ENCODE measurements around the gene NOTUM. TPM values are rescaled to one million over a fixed set of nuclear protein-coding genes. Genes with fewer than 3 reads are reported as not detected.

Gene NOTUM
- total RNA-seq, 1 donor from 2014 or later = not detected

DNA sequence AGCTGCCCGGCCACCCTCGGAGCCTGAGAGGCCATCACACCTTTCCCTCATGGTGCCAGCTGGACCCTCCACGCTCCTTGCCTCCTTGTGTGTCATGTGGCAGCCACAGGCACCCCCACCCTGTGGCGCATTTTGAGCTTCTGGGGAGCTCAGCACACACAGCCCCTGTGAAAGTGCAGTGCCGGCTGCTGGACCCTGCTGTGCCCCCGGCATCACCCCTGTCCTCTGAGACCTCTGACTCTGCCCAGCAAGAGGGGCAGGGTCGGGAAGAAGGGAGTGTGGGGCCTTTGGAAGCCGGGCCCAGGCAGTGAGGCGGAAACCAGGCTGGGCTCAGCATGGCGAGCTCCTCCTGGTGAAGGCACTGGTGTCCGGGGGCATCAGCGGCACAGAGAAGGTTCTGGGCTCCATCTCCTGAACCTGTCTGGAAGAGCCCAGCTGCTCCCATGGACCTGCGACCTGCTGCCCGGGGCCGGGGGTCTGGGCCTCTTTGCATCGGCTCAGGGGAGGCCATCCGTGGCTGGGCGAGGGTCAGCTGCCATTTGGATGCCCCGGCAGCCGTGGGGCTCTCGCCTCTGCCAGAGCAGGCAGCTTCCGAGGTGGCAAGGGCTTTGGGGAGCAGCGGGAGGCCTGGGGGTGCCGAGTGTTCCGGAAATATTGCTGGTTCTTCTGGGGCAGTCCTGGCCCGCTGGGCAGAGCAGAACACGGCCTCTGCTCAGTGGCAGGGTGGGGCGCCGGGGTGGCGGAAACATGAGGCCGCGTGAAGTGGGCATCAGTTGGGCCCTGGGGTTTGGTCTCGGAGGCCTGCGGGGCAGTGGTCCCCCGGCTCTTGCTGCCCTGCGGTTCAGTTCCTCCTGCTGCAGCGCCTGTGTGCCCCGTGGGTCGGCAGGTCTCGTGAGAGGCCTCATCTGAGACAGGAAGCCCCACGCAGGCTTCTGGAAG, 43.8 kb upstream of the NOTUM start:
- no peaks in the 10 kb centered on the region for H3K27me3 ChIP-seq
- TF ChIP-seq POLR2A (IDR thresholded peaks at IDR 0.05) (no peak), POLR2AphosphoS5 (IDR thresholded peaks at IDR 0.05; ENCODE audit: insufficient read depth in 1 of 2, low read depth in 1 of 2) (no peak)
- TF ChIP-seq, protein P1, sequence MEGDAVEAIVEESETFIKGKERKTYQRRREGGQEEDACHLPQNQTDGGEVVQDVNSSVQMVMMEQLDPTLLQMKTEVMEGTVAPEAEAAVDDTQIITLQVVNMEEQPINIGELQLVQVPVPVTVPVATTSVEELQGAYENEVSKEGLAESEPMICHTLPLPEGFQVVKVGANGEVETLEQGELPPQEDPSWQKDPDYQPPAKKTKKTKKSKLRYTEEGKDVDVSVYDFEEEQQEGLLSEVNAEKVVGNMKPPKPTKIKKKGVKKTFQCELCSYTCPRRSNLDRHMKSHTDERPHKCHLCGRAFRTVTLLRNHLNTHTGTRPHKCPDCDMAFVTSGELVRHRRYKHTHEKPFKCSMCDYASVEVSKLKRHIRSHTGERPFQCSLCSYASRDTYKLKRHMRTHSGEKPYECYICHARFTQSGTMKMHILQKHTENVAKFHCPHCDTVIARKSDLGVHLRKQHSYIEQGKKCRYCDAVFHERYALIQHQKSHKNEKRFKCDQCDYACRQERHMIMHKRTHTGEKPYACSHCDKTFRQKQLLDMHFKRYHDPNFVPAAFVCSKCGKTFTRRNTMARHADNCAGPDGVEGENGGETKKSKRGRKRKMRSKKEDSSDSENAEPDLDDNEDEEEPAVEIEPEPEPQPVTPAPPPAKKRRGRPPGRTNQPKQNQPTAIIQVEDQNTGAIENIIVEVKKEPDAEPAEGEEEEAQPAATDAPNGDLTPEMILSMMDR (IDR thresholded peaks at IDR 0.05) = no peak
- H3K4me1 ChIP-seq = peaks cover 50% of the 10 kb centered on the region
- no peak overlapping the region for H3K4me3 ChIP-seq
- intact Hi-C loops (cut with DNase I) = no loop called here
- DNase-seq (ENCODE audit: extremely low spot score in 2 of 2) = no peak
- H3K9me3 ChIP-seq = no peaks in the 10 kb centered on the region
- H3K36me3 ChIP-seq = no peaks in the 10 kb centered on the region
- peak overlapping the region; percentile 74 for H3K27ac ChIP-seq

DNA sequence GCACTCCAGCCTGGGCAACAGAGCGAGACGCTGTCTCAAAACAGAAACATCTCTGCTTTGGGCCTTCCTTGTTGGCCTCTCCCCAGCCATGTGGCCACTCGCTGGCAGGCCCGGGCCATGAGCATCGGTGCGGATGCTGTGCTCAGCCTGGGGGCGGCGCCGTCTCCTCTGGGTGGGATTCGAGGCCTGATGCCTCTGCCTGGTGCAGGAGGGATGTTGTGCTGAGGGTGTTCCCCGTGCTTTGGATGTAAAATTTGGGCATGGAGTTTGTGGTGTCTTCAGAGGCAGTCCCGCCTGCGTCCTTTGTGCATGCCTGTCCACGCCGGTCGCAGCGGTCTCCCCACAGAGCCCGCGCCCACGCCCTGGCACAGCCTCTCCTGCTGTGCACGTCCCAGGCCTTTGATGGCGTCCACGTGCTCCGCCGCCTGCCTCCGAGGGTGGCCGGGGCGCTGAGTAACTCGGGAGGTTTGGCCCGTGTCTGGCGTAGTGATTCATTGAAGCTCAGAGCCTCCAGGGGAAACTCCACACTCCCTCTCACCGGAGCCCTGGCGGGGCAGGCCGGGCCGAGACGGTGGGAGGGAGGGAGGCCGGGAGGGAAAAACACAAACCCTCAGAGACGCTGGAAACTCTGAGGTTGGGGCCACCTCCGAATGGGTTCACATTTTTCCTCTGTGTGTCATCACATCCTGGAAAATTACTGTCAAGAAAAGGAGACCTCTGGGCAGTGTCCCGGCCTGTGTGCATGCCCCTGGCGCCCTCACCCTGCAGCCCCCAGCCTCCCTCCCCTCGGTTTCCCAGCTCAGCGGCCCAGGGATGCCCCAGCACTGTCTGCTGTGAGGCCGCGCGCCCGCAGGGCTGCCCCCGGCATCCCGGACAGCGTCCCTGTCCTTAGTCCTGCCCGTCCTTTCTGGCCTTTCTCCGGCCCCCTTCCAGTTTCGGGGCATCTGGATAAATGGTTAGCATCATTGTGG, 42.7 kb upstream of the NOTUM start:
- Histone ChIP-seq H3K9me3 (no peaks in the 10 kb centered on the region), H3K4me3 (peak overlapping the region in 1 of 2 donors; percentile 19), H3K36me3 (no peaks in the 10 kb centered on the region), H3K27ac (peak overlapping the region; percentile 74), H3K27me3 (no peaks in the 10 kb centered on the region), H3K4me1 (peaks cover 50% of the 10 kb centered on the region)
- no peak for DNase-seq (ENCODE audit: extremely low spot score in 2 of 2)
- TF ChIP-seq, protein P1 (IDR thresholded peaks at IDR 0.05) = no peak
- TF ChIP-seq POLR2AphosphoS5 (IDR thresholded peaks at IDR 0.05; ENCODE audit: insufficient read depth in 1 of 2, low read depth in 1 of 2) = peak; percentile 83 to 84
- intact Hi-C loops (cut with DNase I) = no loop called here

- DNase-seq (ENCODE audit: extremely low spot score in 2 of 2) = no peak
- peaks cover 42% of the 10 kb centered on the region for H3K4me1 ChIP-seq
- H3K27me3 ChIP-seq = no peaks in the 10 kb centered on the region
- H3K9me3 ChIP-seq = no peaks in the 10 kb centered on the region
- no peak overlapping the region for H3K27ac ChIP-seq
- intact Hi-C loops (cut with DNase I) = no loop called here
- H3K36me3 ChIP-seq = no peaks in the 10 kb centered on the region
- TF ChIP-seq POLR2A (IDR thresholded peaks at IDR 0.05) (no peak), POLR2AphosphoS5 (IDR thresholded peaks at IDR 0.05; ENCODE audit: insufficient read depth in 1 of 2, low read depth in 1 of 2) (no peak)
- TF ChIP-seq, protein P1 (IDR thresholded peaks at IDR 0.05) = no peak
- H3K4me3 ChIP-seq = no peak overlapping the region
Measured at GRCh38 chr17:82001571-82002056, 40.6 kb upstream of the NOTUM start.

DNA sequence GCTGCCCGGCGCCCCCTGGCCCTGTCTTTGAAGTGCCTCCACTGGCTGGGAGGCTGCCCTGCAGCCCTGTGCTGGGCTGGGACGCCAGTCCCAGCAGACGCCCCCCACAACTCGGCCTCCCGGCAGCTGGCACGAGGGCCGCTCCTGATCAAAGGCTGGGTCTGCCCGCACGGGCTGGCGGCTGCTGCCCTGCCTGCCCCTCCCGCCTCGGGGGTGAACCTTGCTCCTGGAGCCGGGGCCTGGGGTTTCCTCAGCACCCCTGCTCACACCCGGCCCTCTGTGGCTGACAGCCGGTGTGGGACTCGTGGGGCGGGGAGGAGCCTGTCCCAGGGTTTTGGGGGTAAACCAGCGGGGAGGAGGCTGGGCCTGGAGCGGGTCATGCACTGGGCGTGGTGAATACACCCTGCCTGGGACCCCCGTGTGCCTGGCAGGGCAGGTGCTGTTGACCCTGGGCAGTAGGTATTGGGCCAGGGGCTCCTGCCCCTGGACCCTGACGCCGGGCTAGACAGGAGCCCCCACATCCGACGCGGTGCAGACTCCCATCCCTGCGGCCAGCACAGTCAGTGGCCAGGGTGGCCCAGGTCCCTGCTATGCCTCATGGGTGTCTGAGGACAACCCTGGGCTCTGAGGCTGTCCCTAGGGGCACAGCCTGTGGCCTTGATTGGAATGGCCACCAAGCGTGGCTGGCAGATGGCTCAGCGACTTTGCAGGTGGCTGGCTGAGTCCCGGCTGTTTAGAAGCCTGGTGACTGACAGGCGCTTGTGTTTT, 40.0 kb upstream of the NOTUM start:
- peaks cover 36% of the 10 kb centered on the region for H3K4me1 ChIP-seq
- no peak for DNase-seq (ENCODE audit: extremely low spot score in 2 of 2)
- intact Hi-C loops (cut with DNase I) = no loop called here
- H3K27ac ChIP-seq = no peak overlapping the region
- H3K9me3 ChIP-seq = no peaks in the 10 kb centered on the region
- TF ChIP-seq POLR2A (IDR thresholded peaks at IDR 0.05) = no peak
- TF ChIP-seq POLR2AphosphoS5 (IDR thresholded peaks at IDR 0.05; ENCODE audit: insufficient read depth in 1 of 2, low read depth in 1 of 2) = no peak
- H3K4me3 ChIP-seq = no peak overlapping the region
- no peaks in the 10 kb centered on the region for H3K27me3 ChIP-seq
- H3K36me3 ChIP-seq = no peaks in the 10 kb centered on the region
